ENCODE measurements around the gene SEMA4G.
A peak's percentile ranks its signal among the peaks of the same experiment; 100 is the strongest.
"Not testable (repeated sequence)": the region's sequence is repeated elsewhere in the genome, so short reads cannot be mapped to it uniquely, and the experiment has no call there.

SEMA4G gene

GRCh38 chr10:100970914-100971811 lies 1.9 kb downstream of the SEMA4G start:
- no peak for DNase-seq

DNA sequence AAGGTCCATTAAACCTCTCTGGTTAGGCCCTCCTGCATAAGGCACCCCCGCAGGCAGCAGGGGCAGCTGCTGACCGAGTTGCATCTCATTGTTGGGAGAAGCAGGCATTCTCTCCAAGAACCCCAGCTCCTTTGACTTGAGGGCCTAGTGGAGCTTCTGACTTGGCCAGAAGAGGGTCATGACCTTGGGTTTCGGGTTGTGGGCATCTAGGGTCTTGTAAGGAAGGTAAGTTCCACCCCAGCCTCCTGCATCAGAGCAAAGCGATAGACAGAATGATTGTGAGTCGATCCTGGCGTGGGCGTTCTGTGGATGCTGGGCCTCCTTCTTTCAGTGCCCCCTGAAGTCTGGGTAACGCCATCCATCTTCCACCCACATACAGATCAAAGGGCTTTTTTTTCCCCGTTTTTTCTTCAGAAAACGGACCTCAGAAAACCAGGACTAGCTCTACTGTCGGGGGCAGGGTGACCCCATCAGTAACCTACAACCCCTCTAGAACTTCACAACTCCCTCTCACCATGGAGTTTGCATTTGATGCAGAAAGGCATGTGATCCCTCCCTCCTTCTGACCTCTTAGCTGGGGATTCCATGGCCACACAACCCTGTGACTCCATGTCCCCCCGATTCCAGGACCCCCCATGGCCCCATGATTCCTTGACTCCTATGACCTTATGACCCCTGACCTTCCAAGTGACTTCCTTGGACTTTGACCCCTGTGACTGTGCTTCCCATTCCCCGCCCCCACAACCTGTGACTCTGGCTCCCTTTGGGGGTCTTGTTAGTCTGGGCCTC lies 3.0 kb downstream of the SEMA4G start:
- no peak for DNase-seq

DNA sequence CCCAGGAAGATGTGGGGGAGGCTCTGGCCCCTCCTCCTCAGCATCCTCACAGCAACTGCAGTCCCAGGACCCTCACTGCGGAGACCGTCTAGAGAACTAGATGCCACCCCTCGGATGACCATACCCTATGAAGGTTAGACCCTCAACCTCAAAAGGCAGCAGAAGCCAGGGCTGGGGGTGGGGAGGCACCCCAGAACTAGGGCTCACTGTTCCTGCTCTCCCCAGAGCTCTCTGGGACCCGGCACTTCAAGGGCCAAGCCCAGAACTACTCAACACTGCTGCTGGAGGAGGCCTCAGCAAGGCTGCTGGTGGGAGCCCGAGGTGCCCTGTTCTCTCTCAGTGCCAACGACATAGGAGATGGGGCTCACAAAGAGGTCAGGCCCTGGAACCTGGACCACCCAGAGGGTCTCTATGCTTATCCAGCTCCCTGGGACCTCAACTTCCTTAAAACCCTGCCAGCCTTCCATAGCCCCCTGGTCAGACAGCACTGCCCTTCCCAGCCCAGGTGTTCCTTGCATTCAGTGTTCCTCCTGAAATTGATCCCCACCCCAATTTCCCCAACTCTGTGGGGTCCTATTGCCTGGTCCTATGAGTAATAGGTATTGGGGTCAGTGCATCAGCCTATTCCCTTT lies 3.7 kb downstream of the SEMA4G start:
- no peak for DNase-seq

GRCh38 chr10:100975397-100975796 lies 6.1 kb downstream of the SEMA4G start:
- DNase-seq, result not testable (repeated sequence)

DNA sequence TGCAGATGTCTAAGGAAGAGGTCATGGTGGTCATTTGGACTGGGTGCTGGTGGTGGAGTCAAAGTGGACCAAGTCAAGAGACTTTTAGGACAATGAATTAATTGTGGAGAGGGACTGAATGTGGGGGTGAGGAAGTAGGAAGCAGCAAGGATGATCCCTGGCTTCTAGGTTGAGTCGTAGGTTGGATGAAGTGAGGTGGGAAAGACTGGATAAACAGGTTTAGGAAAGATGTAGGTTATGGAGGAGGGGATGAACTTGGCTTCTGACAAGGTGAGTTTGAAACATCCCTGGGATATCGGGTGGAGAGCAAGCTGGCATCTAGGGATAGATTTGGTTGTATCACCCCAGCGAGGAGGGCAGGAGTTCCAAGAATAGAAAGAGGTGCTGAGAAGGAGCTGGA lies 7.6 kb downstream of the SEMA4G start:
- no peak for DNase-seq

GRCh38 chr10:100977436-100977835 lies 8.1 kb downstream of the SEMA4G start:
- no peak for DNase-seq

DNA sequence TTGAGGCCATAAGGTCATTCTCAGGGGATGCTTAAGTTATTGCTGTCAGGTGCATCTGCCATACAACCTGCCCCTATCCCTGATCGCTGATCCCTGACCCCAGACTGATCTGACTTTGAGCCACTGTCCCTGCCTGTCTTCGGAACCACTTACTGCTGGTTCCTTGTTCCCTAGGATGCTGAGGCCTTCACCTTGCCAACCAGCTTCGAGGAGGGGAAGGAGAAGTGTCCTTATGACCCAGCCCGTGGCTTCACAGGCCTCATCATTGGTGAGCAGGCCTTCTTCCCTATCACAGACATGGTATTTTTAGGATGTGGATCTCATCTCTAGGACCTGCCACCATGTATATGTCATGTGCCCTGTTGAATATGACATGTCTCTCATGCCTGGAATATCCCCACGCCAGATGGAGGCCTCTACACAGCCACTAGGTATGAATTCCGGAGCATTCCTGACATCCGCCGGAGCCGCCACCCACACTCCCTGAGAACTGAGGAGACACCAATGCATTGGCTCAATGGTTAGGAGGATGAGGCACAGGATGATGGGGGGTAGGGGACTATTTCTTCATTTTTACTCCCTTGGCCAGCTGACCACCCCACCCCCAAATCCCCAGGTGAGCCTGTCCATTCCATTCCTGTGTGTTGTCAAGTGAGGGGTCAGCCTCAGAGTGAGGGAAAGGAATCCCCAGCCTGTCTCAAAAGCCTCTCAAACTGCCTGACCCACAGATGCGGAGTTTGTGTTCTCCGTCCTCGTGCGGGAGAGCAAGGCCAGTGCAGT lies 9.0 kb downstream of the SEMA4G start:
- DNase-seq, result no peak

GRCh38 chr10:100978901-100979195 lies 9.5 kb downstream of the SEMA4G start:
- DNase-seq, result no peak

DNA sequence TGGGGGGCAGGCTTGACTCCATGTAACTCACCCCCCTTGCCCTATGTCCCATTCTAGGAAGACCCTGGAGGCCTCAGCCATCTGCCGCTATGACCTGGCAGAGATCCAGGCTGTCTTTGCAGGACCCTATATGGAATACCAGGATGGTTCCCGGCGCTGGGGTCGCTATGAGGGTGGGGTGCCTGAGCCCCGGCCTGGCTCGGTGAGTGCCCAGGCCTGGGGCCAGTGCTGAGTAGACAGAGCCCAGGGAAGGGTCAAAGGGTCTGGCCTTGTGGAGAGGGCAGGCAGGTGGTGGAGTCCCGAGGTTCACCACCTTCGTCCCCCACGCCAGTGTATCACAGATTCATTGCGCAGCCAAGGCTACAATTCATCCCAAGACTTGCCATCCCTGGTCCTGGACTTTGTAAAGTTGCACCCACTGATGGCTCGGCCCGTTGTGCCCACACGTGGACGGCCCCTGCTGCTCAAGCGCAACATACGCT lies 10.5 kb downstream of the SEMA4G start:
- no peak for DNase-seq

DNA sequence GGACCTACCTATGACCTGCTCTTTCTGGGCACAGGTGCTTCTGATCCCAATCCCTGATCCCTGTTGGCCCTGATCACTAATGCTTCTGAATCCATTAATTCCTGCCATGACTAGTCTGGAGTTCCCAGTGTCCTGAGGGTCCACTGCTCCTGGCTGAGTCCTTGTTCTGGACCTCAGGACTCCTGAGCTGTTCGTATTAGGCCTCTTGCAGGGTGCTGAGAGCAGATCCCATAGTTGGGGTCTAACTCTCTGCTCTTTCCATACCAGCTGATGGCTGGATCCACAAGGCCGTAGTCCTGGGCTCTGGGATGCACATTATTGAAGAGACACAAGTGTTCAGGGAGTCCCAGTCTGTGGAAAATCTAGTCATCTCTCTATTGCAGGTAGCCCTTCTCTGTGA lies 11.0 kb downstream of the SEMA4G start:
- DNase-seq, result no peak

- no peak for DNase-seq
Observed at GRCh38 chr10:100980711-100981110, 11.4 kb downstream of the SEMA4G start.

GRCh38 chr10:100981178-100981772 lies 12.0 kb downstream of the SEMA4G start:
- DNase-seq, result no peak

GRCh38 chr10:100982916-100983830 lies 13.9 kb downstream of the SEMA4G start:
- peak; percentile 15 to 56 for DNase-seq

DNA sequence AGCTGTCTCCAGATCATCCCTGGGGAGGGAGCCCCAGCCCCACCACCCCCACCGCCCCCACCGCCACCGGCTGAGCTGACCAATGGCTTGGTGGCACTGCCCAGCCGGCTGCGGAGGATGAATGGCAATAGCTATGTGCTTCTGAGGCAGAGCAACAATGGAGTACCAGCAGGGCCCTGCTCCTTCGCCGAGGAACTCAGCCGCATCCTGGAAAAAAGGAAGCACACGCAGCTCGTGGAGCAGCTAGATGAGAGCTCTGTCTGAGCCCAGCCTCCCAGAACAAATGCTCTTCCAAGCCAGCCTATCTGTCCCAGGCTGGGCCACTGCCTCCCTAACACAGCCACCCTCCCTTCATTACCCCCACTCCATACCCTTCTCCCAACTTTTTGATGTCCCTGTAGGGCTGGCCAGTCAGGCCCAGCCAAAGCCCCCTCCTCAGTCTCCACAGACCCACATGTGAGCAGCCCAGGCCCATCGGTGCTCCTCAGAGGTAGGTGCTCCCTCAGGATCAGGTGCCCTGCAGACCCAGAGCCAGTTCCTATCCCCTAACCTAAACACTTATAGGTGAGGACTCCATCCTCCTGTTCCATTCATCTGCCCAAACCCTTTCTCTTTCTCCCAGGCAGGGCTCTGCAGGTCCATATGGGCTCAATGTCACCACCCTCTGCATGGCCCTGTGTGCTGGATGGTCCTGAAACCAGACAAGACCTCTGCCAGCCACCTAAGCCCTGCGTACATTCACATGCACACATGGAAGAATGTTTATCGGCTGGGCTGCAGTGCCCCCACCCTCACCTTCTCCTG lies 14.8 kb downstream of the SEMA4G start:
- no peak for DNase-seq

GRCh38 chr10:100984672-100985177 lies 15.4 kb downstream of the SEMA4G start:
- DNase-seq, result no peak

- no peak for DNase-seq
Observed at GRCh38 chr10:100985336-100985735, 16.0 kb downstream of the SEMA4G start.

- DNase-seq, result no peak
Observed at GRCh38 chr10:100986623-100986951, 17.3 kb downstream of the SEMA4G start.

DNA sequence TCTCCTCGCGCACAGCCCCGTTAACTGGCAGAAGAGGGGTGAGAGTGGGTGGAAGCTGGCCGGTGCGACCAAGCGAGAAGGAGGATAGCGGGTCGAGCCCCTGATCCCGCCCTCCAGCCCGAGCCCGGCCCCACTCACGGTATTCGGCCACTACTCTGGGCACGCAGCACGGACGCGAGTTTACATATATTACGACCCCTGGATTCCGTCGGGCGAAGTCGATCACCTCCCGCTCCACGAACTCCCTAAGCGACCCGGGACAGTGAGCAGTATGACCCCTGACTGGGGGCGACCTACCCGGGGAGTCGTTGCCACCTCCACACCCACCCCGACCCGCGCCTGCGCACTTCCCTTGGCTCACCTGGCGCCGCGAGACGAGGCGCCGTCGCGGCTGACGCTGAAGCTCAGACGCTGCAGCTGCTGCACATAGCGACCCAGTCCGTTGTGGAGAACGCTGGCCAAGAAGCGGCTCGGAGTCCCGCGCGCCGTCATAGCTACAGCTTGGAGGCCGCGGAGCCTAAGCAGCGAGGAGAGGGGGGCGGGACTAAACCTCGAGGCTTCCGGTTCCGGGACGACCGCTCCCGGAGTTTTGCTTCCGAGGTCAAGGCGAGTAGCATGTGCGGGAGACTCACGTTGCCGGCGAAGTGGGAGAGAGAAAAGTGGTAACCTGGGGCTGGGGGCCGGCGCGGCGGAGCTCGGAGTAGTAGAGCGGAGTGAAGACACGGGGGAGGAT lies 17.8 kb downstream of the SEMA4G start, which contains the start of the genes MRPL43 and TWNK:
TSS of gene MRPL43 (minus strand) at position 546 of the 733 bp plus-strand sequence. CDS start at position 492, 54 bp downstream.
TSS of gene TWNK (plus strand) at position 592 of the 733 bp plus-strand sequence. CDS start 668 bp downstream, outside the sequence.
- peak; percentile 38 to 70 for DNase-seq

DNA sequence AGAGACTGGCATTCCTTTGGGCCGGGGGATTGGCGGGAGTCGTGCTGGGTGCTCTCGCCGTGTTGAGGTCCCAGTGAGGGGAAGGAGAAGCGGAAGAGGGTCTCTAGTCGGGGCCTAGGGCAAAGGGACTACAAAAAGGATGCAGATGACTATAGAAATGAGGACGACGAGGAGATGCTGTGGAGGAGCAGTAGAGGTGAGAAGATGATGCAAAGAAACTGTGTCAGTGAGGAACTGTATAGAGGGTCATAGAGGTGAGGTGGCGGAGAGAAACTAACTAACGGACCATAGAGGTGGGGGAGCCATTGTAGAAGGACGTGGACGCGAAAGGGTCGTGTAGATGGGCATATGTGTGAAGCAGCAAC lies 18.4 kb downstream of the SEMA4G start:
- no peak for DNase-seq
